Panc1 (cell line): Measurements from ENCODE around the gene PSORS1C2. TPM values are rescaled to one million over a fixed set of nuclear protein-coding genes. Genes with fewer than 3 reads are reported as not detected.
A peak's percentile ranks its signal among the peaks of the same experiment; 100 is the strongest.

Experiments used
- ATAC-seq: fragments of 200-7000 bp; cut with Tn5 transposase; 2 replicates; pipeline ENCODE4 v1.9.1; 2020; ENCODE audit warnings: mild to moderate bottlenecking, moderate library complexity
- BruUV-seq: library from RNA; stranded (reverse); fragments of 400-500 nt; replicated peaks from 2 replicates; lab custom pipeline; 2021; lab: Mats Ljungman, UMichigan
- CTCF ChIA-PET: fragments of 300-600 bp; sonication (Branson Sonifier 250); formaldehyde crosslinking; loops from one replicate; lab custom pipeline; 2022; ENCODE audit warnings: antibody characterized with exemption; lab: Charles Lee
- POLR2A ChIA-PET: fragments of 300-600 bp; sonication (Branson Sonifier 250); formaldehyde crosslinking; loops from one replicate; lab custom pipeline; 2022; ENCODE audit warnings: antibody characterized with exemption; lab: Charles Lee
- DNase-seq: peaks from one replicate; pipeline ENCODE4 v3.0.0-alpha.2; 2010; ENCODE audit warnings: low read depth, low spot score
- H3K27ac ChIP-seq: 2 replicates; pipeline ENCODE4 v1.5.1; 2011; ENCODE audit warnings: mild to moderate bottlenecking, low read length, inconsistent platforms
- H3K27me3 ChIP-seq: fragments of 200-500 bp; sonication (Bioruptor generic); 2 replicates; pipeline ENCODE4 v1.6.0; 2014; ENCODE audit warnings: low read length, inconsistent platforms; ENCODE audit not compliant: control insufficient read depth, insufficient read depth
- H3K36me3 ChIP-seq: fragments of 200-500 bp; sonication (Bioruptor generic); 2 replicates; pipeline ENCODE4 v1.5.1; 2014; ENCODE audit warnings: inconsistent platforms, mild to moderate bottlenecking, low read length, moderate library complexity; ENCODE audit not compliant: control insufficient read depth, insufficient read depth
- H3K4me1 ChIP-seq: 2 replicates; pipeline ENCODE4 v1.5.1; 2011; ENCODE audit warnings: inconsistent platforms, mild to moderate bottlenecking, low read length, moderate library complexity; ENCODE audit not compliant: control insufficient read depth, insufficient read depth
- H3K4me3 ChIP-seq, 2 experiments: 2 replicates each; pipeline ENCODE4 v1.5.1; 2011 to 2012; ENCODE audit warnings: low read depth in 2 of 2, low read length in 2 of 2, mild to moderate bottlenecking in 2 of 2, inconsistent platforms in 1 of 2, moderate library complexity in 1 of 2
- H3K9me3 ChIP-seq: fragments of 200-500 bp; sonication (Bioruptor generic); 2 replicates; pipeline ENCODE4 v1.5.1; 2014; ENCODE audit warnings: low read depth, mild to moderate bottlenecking, inconsistent platforms, low read length, moderate library complexity; ENCODE audit not compliant: control insufficient read depth, insufficient read depth
- CTCF ChIP-seq: fragments of 450-650 bp; IDR thresholded peaks from 2 replicates; pipeline ENCODE4 v1.5.1; 2017; ENCODE audit warnings: mild to moderate bottlenecking
- POLR2AphosphoS5 ChIP-seq: IDR thresholded peaks from 2 replicates; pipeline ENCODE4 v1.6.1; 2012; ENCODE audit warnings: mild to moderate bottlenecking, low read depth, low read length, moderate library complexity
- SIN3A ChIP-seq: IDR thresholded peaks from 2 replicates; pipeline ENCODE4 v1.6.1; 2012; ENCODE audit warnings: low read depth, mild to moderate bottlenecking, low read length, moderate library complexity, borderline replicate concordance; ENCODE audit not compliant: insufficient read depth
- TCF7L2 ChIP-seq: IDR thresholded peaks from 2 replicates; pipeline ENCODE4 v1.6.1; 2011; ENCODE audit warnings: mild to moderate bottlenecking, low read depth, low read length, inconsistent platforms
- in situ Hi-C: cut with HindIII; loops from 2 replicates; pipeline ENCODE4 v1.10.0; 2016; ENCODE audit warnings: low sequenced_read_pairs, low pct_unique_long_range_greater_than_20kb
- intact Hi-C: fragments of 100-400 bp; cut with micrococcal nuclease; formaldehyde crosslinking; loops from one replicate; pipeline ENCODE4 v1.10.0; 2022; ENCODE audit not compliant: unreplicated experiment
- total RNA-seq: library from RNA; stranded (reverse); gene quantifications from one replicate; pipeline ENCODE4 v1.2.1, GENCODE V29; 2021; ENCODE audit not compliant: unreplicated experiment
- TF ChIP-seq, protein P1 (sequence below), 2 experiments: IDR thresholded peaks; 2 replicates each; pipeline ENCODE4 v1.6.1; 2011 to 2012; ENCODE audit warnings: low read depth in 2 of 2, control low read depth in 1 of 2, low read length in 1 of 2, mild to moderate bottlenecking in 1 of 2, moderate library complexity in 1 of 2; ENCODE audit not compliant: insufficient read depth in 1 of 2

Gene PSORS1C2
- total RNA-seq, 1 experiment from 2014 or later, result not detected

DNA sequence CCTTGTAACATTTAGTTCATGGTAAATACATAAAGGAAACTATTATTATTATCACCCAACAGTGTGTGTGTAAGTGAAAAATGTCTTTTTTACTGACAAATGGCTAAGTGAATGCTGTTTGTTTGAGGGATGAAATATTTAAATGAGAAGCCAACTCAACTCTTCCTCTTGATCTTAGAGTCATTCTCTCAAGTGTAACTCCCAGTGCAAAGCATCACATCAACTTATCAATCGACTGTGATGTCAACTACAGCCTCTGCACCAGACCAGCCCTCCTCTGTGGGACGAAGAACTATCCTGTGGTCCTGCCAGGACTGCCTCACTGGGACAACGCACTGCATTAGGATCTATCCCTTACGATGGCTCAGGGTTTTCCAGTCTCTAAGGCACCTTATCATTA, 31.8 kb downstream of the PSORS1C2 start:
- intact Hi-C loops, result no loop called here

GRCh38 chr6:31103136-31103535, 35.7 kb downstream of the PSORS1C2 start:
- no TSS peak for BruUV-seq
- Histone ChIP-seq H3K27ac (no peak overlapping the region), H3K9me3 (no peaks in the 10 kb centered on the region), H3K36me3 (no peaks in the 10 kb centered on the region), H3K4me3 (no peak overlapping the region), H3K4me1 (no peaks in the 10 kb centered on the region), H3K27me3 (no peaks in the 10 kb centered on the region)
- intact Hi-C loops (no loop called here), in situ Hi-C loops (no loop called here)
- ChIA-PET POLR2A (no interaction called here), CTCF (interaction anchor here (0.6 kb wide), 1 partner anchor 1006 kb away, joined by 4 read pairs; the partner anchor contains the start of gene TNXB)
- ATAC-seq (peak; percentile 37; the same call in 1 of the 2 replicates), DNase-seq (no peak)
- TF ChIP-seq CTCF (no peak), POLR2AphosphoS5 (no peak), SIN3A (no peak), TCF7L2 (no peak)
- TF ChIP-seq, protein P1, sequence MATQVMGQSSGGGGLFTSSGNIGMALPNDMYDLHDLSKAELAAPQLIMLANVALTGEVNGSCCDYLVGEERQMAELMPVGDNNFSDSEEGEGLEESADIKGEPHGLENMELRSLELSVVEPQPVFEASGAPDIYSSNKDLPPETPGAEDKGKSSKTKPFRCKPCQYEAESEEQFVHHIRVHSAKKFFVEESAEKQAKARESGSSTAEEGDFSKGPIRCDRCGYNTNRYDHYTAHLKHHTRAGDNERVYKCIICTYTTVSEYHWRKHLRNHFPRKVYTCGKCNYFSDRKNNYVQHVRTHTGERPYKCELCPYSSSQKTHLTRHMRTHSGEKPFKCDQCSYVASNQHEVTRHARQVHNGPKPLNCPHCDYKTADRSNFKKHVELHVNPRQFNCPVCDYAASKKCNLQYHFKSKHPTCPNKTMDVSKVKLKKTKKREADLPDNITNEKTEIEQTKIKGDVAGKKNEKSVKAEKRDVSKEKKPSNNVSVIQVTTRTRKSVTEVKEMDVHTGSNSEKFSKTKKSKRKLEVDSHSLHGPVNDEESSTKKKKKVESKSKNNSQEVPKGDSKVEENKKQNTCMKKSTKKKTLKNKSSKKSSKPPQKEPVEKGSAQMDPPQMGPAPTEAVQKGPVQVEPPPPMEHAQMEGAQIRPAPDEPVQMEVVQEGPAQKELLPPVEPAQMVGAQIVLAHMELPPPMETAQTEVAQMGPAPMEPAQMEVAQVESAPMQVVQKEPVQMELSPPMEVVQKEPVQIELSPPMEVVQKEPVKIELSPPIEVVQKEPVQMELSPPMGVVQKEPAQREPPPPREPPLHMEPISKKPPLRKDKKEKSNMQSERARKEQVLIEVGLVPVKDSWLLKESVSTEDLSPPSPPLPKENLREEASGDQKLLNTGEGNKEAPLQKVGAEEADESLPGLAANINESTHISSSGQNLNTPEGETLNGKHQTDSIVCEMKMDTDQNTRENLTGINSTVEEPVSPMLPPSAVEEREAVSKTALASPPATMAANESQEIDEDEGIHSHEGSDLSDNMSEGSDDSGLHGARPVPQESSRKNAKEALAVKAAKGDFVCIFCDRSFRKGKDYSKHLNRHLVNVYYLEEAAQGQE (IDR thresholded peaks at IDR 0.05; ENCODE audit: insufficient read depth in 1 of 2, low read depth in 2 of 2, low read length in 1 of 2), result no peak

More for the DNA sequence above, 31.8 kb downstream of the PSORS1C2 start:
- Histone ChIP-seq H3K27me3 (no peaks in the 10 kb centered on the region; the same call in 1 of the 2 replicates), H3K36me3 (no peaks in the 10 kb centered on the region), H3K4me3 (no peak overlapping the region), H3K4me1 (0 out of 2 replicates have a peak, but pooled peaks cover 2% of the 10 kb centered on the region), H3K27ac (no peak overlapping the region), H3K9me3 (no peaks in the 10 kb centered on the region)
- ATAC-seq (no peak), DNase-seq (no peak)
- no TSS peak for BruUV-seq
- in situ Hi-C loops, result no loop called here
- CTCF ChIA-PET, result no interaction called here
- POLR2A ChIA-PET, result no interaction called here
- TF ChIP-seq SIN3A, result no peak
- no peak for TF ChIP-seq POLR2AphosphoS5

DNA sequence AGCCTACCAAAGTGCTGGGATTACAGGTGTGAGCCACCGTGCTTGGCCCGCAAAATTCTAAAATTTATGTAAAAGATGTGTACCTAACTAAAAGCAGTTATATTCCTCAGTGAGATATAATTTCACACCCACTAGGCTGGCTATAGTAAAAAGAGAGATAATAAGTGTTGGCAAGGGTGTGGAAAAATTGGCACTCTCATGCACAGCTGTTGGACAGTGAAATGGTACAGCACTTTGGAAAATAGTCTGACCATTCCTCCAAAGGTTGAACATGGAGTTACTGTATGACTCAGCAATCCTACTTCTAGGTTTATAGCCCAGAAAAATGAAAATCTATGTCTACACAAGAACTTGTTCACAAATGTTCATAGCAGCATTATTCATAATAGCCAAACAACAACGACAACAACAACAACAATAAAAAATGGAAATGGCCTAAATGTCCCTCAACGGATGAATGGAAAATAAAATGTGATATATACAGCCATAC, 40.4 kb downstream of the PSORS1C2 start:
- Histone ChIP-seq H3K9me3 (no peaks in the 10 kb centered on the region), H3K36me3 (no peaks in the 10 kb centered on the region), H3K4me1 (peaks cover 5% of the 10 kb centered on the region; the same call in 1 of the 2 replicates), H3K27ac (no peak overlapping the region), H3K27me3 (no peaks in the 10 kb centered on the region), H3K4me3 (no peak overlapping the region)
- no peak for ATAC-seq
- POLR2A ChIA-PET, result no interaction called here
- intact Hi-C loops (no loop called here), in situ Hi-C loops (no loop called here)
- DNase-seq, result no peak
- CTCF ChIA-PET, result no interaction called here
- BruUV-seq, result no TSS peak
- no peak for TF ChIP-seq TCF7L2
- TF ChIP-seq POLR2AphosphoS5, result no peak
- TF ChIP-seq SIN3A, result no peak
- TF ChIP-seq CTCF, result no peak
